ENCODE results near the gene ST8SIA4. TPM values are rescaled to one million over a fixed set of nuclear protein-coding genes. Genes with fewer than 3 reads are reported as not detected.

ST8SIA4 gene
- total RNA-seq, 2 donors from 2014 or later: 1.9 to 2.4 TPM

GRCh38 chr5:100824635-100825034 lies 78.4 kb downstream of the ST8SIA4 start:
- no peak overlapping the region for H3K27ac ChIP-seq
- H3K4me3 ChIP-seq: no peak overlapping the region
- DNase-seq (ENCODE audit: low spot score): no peak
- no peaks in the 10 kb centered on the region for H3K9me3 ChIP-seq
- TF ChIP-seq CTCF (IDR thresholded peaks at IDR 0.05): no peak
- H3K36me3 ChIP-seq: no peaks in the 10 kb centered on the region
- H3K27me3 ChIP-seq: no peaks in the 10 kb centered on the region
- peaks cover 0 to 17% of the 10 kb centered on the region in 2 donors for H3K4me1 ChIP-seq

GRCh38 chr5:100823812-100824211 lies 79.3 kb downstream of the ST8SIA4 start:
- TF ChIP-seq CTCF (IDR thresholded peaks at IDR 0.05): no peak
- no peaks in the 10 kb centered on the region for H3K27me3 ChIP-seq
- no peaks in the 10 kb centered on the region for H3K36me3 ChIP-seq
- peaks cover 0 to 17% of the 10 kb centered on the region in 2 donors for H3K4me1 ChIP-seq
- H3K4me3 ChIP-seq: no peak overlapping the region
- H3K9me3 ChIP-seq: no peaks in the 10 kb centered on the region
- H3K27ac ChIP-seq: no peak overlapping the region
- no peak for DNase-seq (ENCODE audit: low spot score)

- H3K27ac ChIP-seq: no peak overlapping the region
- no peaks in the 10 kb centered on the region for H3K36me3 ChIP-seq
- no peak overlapping the region for H3K4me3 ChIP-seq
- H3K27me3 ChIP-seq: no peaks in the 10 kb centered on the region
- no peaks in the 10 kb centered on the region for H3K4me1 ChIP-seq
- no peaks in the 10 kb centered on the region for H3K9me3 ChIP-seq
- TF ChIP-seq CTCF (IDR thresholded peaks at IDR 0.05): no peak
- no peak for DNase-seq (ENCODE audit: low spot score)
Measured at GRCh38 chr5:100821751-100822150, 81.3 kb downstream of the ST8SIA4 start.

- no peak for TF ChIP-seq CTCF (IDR thresholded peaks at IDR 0.05)
- Histone ChIP-seq H3K36me3 (no peaks in the 10 kb centered on the region), H3K4me1 (no peaks in the 10 kb centered on the region), H3K27me3 (no peaks in the 10 kb centered on the region), H3K4me3 (no peak overlapping the region), H3K27ac (no peak overlapping the region), H3K9me3 (no peaks in the 10 kb centered on the region)
- no peak for DNase-seq (ENCODE audit: low spot score)
Measured at GRCh38 chr5:100818340-100818739, 84.7 kb downstream of the ST8SIA4 start.

GRCh38 chr5:100803397-100803796 lies 99.7 kb downstream of the ST8SIA4 start:
- Histone ChIP-seq H3K27ac (no peak overlapping the region), H3K9me3 (no peaks in the 10 kb centered on the region), H3K4me1 (no peaks in the 10 kb centered on the region), H3K36me3 (no peaks in the 10 kb centered on the region), H3K27me3 (no peaks in the 10 kb centered on the region), H3K4me3 (no peak overlapping the region)
- no peak for TF ChIP-seq CTCF (IDR thresholded peaks at IDR 0.05)
- no peak for DNase-seq (ENCODE audit: low spot score)

- TF ChIP-seq CTCF (IDR thresholded peaks at IDR 0.05): no peak
Measured at GRCh38 chr5:100802208-100802607, 100.9 kb downstream of the ST8SIA4 start.

More at GRCh38 chr5:100802208-100802607, 100.9 kb downstream of the ST8SIA4 start:
- Histone ChIP-seq H3K9me3 (no peaks in the 10 kb centered on the region), H3K4me3 (no peak overlapping the region), H3K27ac (no peak overlapping the region), H3K36me3 (no peaks in the 10 kb centered on the region), H3K4me1 (no peaks in the 10 kb centered on the region), H3K27me3 (no peaks in the 10 kb centered on the region)
- DNase-seq (ENCODE audit: low spot score): no peak
